GM21717 (cell line): ENCODE data around the gene CD8B.

Experiments used
- ATAC-seq: cut with Tn5 transposase; IDR thresholded peaks from one replicate; pipeline ENCODE4 v1.9.1; 2021; ENCODE audit warnings: mild to moderate bottlenecking, moderate library complexity; ENCODE audit not compliant: unreplicated experiment

CD8B gene

GRCh38 chr2:86775338-86775737 lies 86.3 kb downstream of the CD8B start:
- no peak for ATAC-seq

GRCh38 chr2:86774862-86775261 lies 86.8 kb downstream of the CD8B start:
- no peak for ATAC-seq

GRCh38 chr2:86772611-86773010 lies 89.1 kb downstream of the CD8B start:
- ATAC-seq: no peak

- ATAC-seq: no peak
Observed at GRCh38 chr2:86770816-86771301, 90.8 kb downstream of the CD8B start.

DNA sequence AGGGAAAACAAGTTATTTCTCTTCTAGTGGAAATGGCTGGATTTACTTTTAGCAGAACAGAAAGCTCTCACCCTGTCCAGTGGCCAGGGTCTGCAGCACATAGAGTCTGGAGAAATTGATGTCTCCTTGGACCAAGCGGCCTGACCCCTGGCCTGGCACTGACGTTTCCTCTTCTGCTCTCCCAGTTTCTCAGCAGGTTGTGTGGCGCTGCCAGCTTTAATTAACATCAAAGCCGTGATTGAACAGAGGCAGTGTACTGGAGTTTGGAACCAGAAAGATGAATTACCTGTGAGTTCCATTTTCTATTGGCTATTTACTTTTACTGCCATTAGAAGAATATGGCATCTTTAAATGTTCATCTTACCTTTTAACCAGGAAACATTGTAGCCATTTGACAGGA lies 91.8 kb downstream of the CD8B start:
- ATAC-seq: no peak

DNA sequence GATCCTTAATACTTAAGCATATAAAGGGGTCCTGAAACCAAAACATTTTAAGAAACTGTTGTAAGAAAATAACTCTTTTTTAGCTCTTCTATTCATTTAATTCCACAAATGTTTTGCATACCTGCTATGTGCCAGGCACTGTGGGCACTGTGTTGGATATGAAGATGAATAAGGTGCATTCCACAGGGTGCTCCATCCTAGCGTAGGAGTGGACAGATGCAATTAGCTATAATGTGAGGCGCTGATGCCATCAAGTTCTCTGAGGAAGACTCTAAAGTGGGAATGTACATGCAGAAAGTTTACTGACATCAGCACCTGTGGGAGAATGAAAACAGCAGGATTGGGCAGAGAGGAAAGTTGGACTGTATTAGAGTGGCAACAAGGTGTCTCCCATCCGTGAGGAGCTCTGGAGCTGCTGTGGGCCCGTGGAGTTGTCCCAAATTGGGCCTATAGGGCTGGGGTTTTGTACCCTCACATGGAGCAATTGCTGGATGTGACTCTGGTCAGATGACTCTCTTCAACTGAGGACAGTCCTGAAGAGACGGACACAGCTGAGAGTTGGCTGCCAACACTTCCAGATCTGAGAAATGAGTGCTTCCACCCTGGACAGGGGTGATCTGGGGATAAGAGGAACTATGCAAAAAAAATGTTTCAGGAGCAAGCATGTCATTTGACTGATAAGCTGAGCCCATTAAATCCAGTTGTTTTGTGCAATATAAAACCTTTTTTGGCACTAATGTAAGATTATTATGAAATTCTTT lies 93.3 kb downstream of the CD8B start:
- ATAC-seq: no peak
